GM12878 (cell line): ENCODE data around the gene CAMKMT. TPM values are rescaled to one million over a fixed set of nuclear protein-coding genes. Genes with fewer than 3 reads are reported as not detected.
A peak's percentile ranks its signal among the peaks of the same experiment; 100 is the strongest.

Source experiments
- ATAC-seq: fragments of 200-7000 bp; cut with Tn5 transposase; 3 replicates; pipeline ENCODE4 v1.9.1; 2020; ENCODE audit warnings: mild to moderate bottlenecking, moderate library complexity
- BruUV-seq: library from RNA; stranded (reverse); fragments of 400-500 nt; replicated peaks from 2 replicates; lab custom pipeline; 2021; lab: Mats Ljungman, UMichigan
- CTCF ChIA-PET: fragments of 300-600 bp; sonication (Branson Sonifier 250); formaldehyde crosslinking; extraction: SDS; loops from one replicate; lab custom pipeline; 2021; ENCODE audit warnings: inconsistent platforms; lab: Yijun Ruan, JAX
- POLR2A ChIA-PET: fragments of 350-600 bp; formaldehyde crosslinking; extraction: SDS; loops from one replicate; lab custom pipeline; 2021; ENCODE audit warnings: inconsistent platforms; lab: Charles Lee
- RAD21 ChIA-PET: fragments of 300-600 bp; sonication (Branson Sonifier 250); formaldehyde crosslinking; loops from one replicate; lab custom pipeline; 2023; ENCODE audit warnings: antibody characterized with exemption; ENCODE audit not compliant: unreplicated experiment; lab: Charles Lee
- SMC1A ChIA-PET: fragments of 300-600 bp; sonication (Branson Sonifier 250); formaldehyde crosslinking; loops from one replicate; lab custom pipeline; 2023; ENCODE audit not compliant: unreplicated experiment, uncharacterized antibody; lab: Charles Lee
- DNase-seq: peaks from one replicate; pipeline ENCODE4 v3.0.0-alpha.2; 2011; ENCODE audit warnings: low read depth, low spot score
- FAIRE-seq: peaks from 3 replicates; lab custom pipeline; 2011; peaks lifted over from hg19 to GRCh38; lab: Jason Lieb, UNC
- H2AFZ ChIP-seq: 2 replicates; pipeline ENCODE4 v1.6.0; 2011; ENCODE audit warnings: low read depth, low read length, control low read depth; ENCODE audit not compliant: control insufficient read depth
- H3K27ac ChIP-seq: 2 replicates; pipeline ENCODE4 v1.5.1; 2011; ENCODE audit warnings: control low read depth; ENCODE audit not compliant: control insufficient read depth, insufficient read depth
- H3K27me3 ChIP-seq, 2 experiments: replicated peaks in 1 of 2; 2 replicates each; pipeline versions ENCODE4 v1.6.0 to v1.6.1; 2011; ENCODE audit warnings: low read length in 1 of 2; ENCODE audit not compliant: control insufficient read depth in 2 of 2, insufficient read depth in 2 of 2
- H3K36me3 ChIP-seq, 2 experiments: 2 replicates each; pipeline ENCODE4 v1.5.1; 2011; ENCODE audit warnings: low read length in 1 of 2; ENCODE audit not compliant: control insufficient read depth in 2 of 2, insufficient read depth in 2 of 2
- H3K4me1 ChIP-seq: 2 replicates; pipeline ENCODE4 v1.6.1; 2011; ENCODE audit warnings: mild to moderate bottlenecking, low read length, moderate library complexity, mixed read lengths; ENCODE audit not compliant: control insufficient read depth, insufficient read depth
- H3K4me2 ChIP-seq: 2 replicates; pipeline ENCODE4 v1.6.0; 2011; ENCODE audit warnings: control low read depth; ENCODE audit not compliant: control insufficient read depth, insufficient read depth
- H3K4me3 ChIP-seq: fragments of 200-600 bp; sonication (generic); 2 replicates; pipeline ENCODE4 v1.5.1; 2016
- H3K79me2 ChIP-seq: 2 replicates; pipeline ENCODE4 v1.6.0; 2011; ENCODE audit warnings: low read length; ENCODE audit not compliant: control insufficient read depth, insufficient read depth
- H3K9ac ChIP-seq: 2 replicates; pipeline ENCODE4 v1.8.0; 2011; ENCODE audit warnings: low read length, control low read depth, mixed read lengths; ENCODE audit not compliant: control insufficient read depth, insufficient read depth
- H3K9me3 ChIP-seq: replicated peaks from 3 replicates; pipeline ENCODE4 v1.5.1; 2011; ENCODE audit warnings: mild to moderate bottlenecking, low read length; ENCODE audit not compliant: control insufficient read depth, insufficient read depth
- H4K20me1 ChIP-seq: 2 replicates; pipeline ENCODE4 v1.6.0; 2011; ENCODE audit not compliant: control insufficient read depth, insufficient read depth
- PAX8 ChIP-seq: fragments of 450-650 bp; IDR thresholded peaks from 2 replicates; pipeline ENCODE4 v1.6.1; 2017; ENCODE audit warnings: mild to moderate bottlenecking, moderate library complexity
- TCF3 ChIP-seq: IDR thresholded peaks from 2 replicates; pipeline ENCODE4 v1.6.1; 2012; ENCODE audit warnings: low read depth, mild to moderate bottlenecking, low read length, borderline replicate concordance; ENCODE audit not compliant: insufficient read depth
- ZBTB11 ChIP-seq: fragments of 450-650 bp; formaldehyde crosslinking; IDR thresholded peaks from 2 replicates; pipeline ENCODE4 v1.5.0; 2022; ENCODE audit warnings: mild to moderate bottlenecking, missing genetic modification characterization
- WGBS: methylation state at CpG from one replicate; pipeline ENCODE4 v1.1.6; 2016; ENCODE audit warnings: low lambda C conversion rate; ENCODE audit not compliant: insufficient replicate concordance, insufficient coverage; ENCODE audit errors: missing lambda C conversion rate; 5-methylcytosine and 5-hydroxymethylcytosine counted together
- in situ Hi-C: fragments of 300-500 bp; cut with MboI; formaldehyde crosslinking; loops from 9 replicates; pipeline ENCODE4 v1.14.3; 2018; ENCODE audit warnings: mixed read lengths
- intact Hi-C: fragments of 100-400 bp; cut with micrococcal nuclease; formaldehyde crosslinking; loops from one replicate; pipeline ENCODE4 v1.14.2; 2022; ENCODE audit not compliant: unreplicated experiment
- polyA plus RNA-seq, 11 experiments: library from polyadenylated mRNA; depleted of rRNA in 4 of 11; unstranded in 6 of 11; stranded (reverse) in 5 of 11; fragments of >200 nt; fragmentation: Nextera tagmentation in 4 of 11; fragmentation: Illumina TruSeq in 1 of 11; extraction: Ambion mirVana in 4 of 11; extraction: Trizol in 1 of 11; gene quantifications; 1 replicate in 1 of 11; 2 replicates in 10 of 11; pipeline versions ENCODE4 v1.2.1 to v1.2.3, GENCODE V29; 2011 to 2016; ENCODE audit warnings: inconsistent platforms in 2 of 11, missing spikeins in 2 of 11, low read depth in 1 of 11
- total RNA-seq, 4 experiments: library from RNA; depleted of rRNA in 3 of 4; stranded (reverse); fragments of >200 nt in 3 of 4; fragmentation: Illumina TruSeq in 1 of 4; extraction: Trizol in 1 of 4; gene quantifications; 2 replicates each; pipeline versions ENCODE4 v1.2.1 to v1.2.3, GENCODE V29; 2013 to 2021
- TF ChIP-seq, protein P1 (sequence below): IDR thresholded peaks from 2 replicates; pipeline ENCODE4 v1.6.1; 2011; ENCODE audit warnings: borderline replicate concordance, low read depth, mild to moderate bottlenecking, moderate library complexity, low read length; ENCODE audit not compliant: insufficient read depth, poor library complexity, severe bottlenecking

CAMKMT gene
- total and polyA plus RNA-seq, 10 of the 15 experiments (the other 5 are each of a cell fraction or from before 2014, with no cell fraction given): 2.7 to 16.0 (median 11.8) TPM

- BruUV-seq: no TSS peak
- Histone ChIP-seq H4K20me1 (no peaks in the 10 kb centered on the region), H3K9ac (no peak overlapping the region), H3K4me1 (peaks cover 11% of the 10 kb centered on the region; the same call in 1 of the 2 replicates), H3K79me2 (no peaks in the 10 kb centered on the region), H3K27me3 (no peaks in the 10 kb centered on the region), H3K9me3 (no peaks in the 10 kb centered on the region), H3K4me2 (peak overlapping the region; percentile 78), H3K27ac (peak overlapping the region; percentile 63; the same call in 1 of the 2 replicates), H3K36me3 (no peaks in the 10 kb centered on the region), H2AFZ (peak overlapping the region; percentile 58), H3K4me3 (peak overlapping the region; percentile 21; the same call in 1 of the 2 replicates)
- TF ChIP-seq TCF3 (no peak), PAX8 (0 out of 2 replicates have a peak, but pooled peaks have one; percentile 47)
- WGBS: 83% methylated on average over 6 of the region's 6 CpGs
- RAD21 ChIA-PET: interaction anchor here (0.6 to 2.6 kb wide), 22 partner anchors 9 to 376 kb away, joined by 3 to 41 read pairs (median 4); no protein-coding TSS in a partner anchor
- POLR2A ChIA-PET: interaction anchor here (0.5 to 1.7 kb wide), 10 partner anchors 13 to 309 kb away, joined by 3 to 7 read pairs (median 4); no protein-coding TSS in a partner anchor
- SMC1A ChIA-PET: interaction anchor here (0.7 to 7.4 kb wide), 23 partner anchors 8 to 375 kb away, joined by 3 to 57 read pairs (median 7); no protein-coding TSS in a partner anchor
- DNase-seq (no peak), FAIRE-seq (no peak), ATAC-seq (peak; percentile 55)
- intact Hi-C loops: loop anchor here (10.0 kb wide), 1 partner anchor 256 kb away; no protein-coding TSS in a partner anchor
- in situ Hi-C loops: no loop called here
- CTCF ChIA-PET: interaction anchor here (0.6 to 5.3 kb wide), 14 partner anchors 11 to 498 kb away, joined by 3 to 30 read pairs (median 6); no protein-coding TSS in a partner anchor
Measured at GRCh38 chr2:44579115-44579836, 217.5 kb downstream of the CAMKMT start.

DNA sequence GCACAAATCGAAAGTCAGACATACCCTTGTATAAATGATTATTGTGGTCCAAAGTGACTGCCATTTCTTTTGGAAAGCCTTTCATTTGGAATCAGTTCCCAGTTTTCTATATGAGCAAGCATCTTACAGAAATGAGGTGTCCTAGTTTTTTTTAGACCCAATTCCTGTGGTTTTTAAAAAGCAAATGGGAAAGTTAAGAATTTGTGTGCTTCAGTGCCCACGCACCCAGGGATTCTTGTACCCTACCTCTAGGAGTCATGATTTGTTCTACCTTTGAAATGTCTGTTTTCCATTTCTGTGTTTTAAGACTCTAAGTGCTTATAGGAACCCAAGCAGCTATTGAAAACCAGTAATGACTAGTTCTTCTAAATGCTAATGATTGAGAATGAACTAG is 218.1 kb downstream of the CAMKMT start:
- ATAC-seq (no peak), DNase-seq (no peak), FAIRE-seq (no peak)
- POLR2A ChIA-PET: interaction anchor here (0.9 to 1.7 kb wide), 8 partner anchors 13 to 74 kb away, joined by 3 to 7 read pairs (median 4); no protein-coding TSS in a partner anchor
- RAD21 ChIA-PET: interaction anchor here (1.0 to 2.6 kb wide), 17 partner anchors 9 to 375 kb away, joined by 3 to 41 read pairs (median 5); no protein-coding TSS in a partner anchor
- Histone ChIP-seq H3K27me3 (no peaks in the 10 kb centered on the region), H3K9me3 (no peaks in the 10 kb centered on the region), H3K4me3 (no peak overlapping the region), H3K9ac (no peak overlapping the region), H2AFZ (no peak overlapping the region), H3K27ac (no peak overlapping the region), H3K4me1 (peaks cover 11% of the 10 kb centered on the region; the same call in 1 of the 2 replicates), H3K36me3 (no peaks in the 10 kb centered on the region), H4K20me1 (no peaks in the 10 kb centered on the region), H3K4me2 (peak overlapping the region; percentile 78), H3K79me2 (no peaks in the 10 kb centered on the region)
- intact Hi-C loops (loop anchor here (10.0 kb wide), 1 partner anchor 255 kb away; no protein-coding TSS in a partner anchor), in situ Hi-C loops (no loop called here)
- WGBS: 100% methylated on average over 2 of the region's 2 CpGs
- BruUV-seq: no TSS peak
- CTCF ChIA-PET: interaction anchor here (1.8 to 5.3 kb wide), 5 partner anchors 12 to 100 kb away, joined by 7 to 30 read pairs (median 12); no protein-coding TSS in a partner anchor
- SMC1A ChIA-PET: interaction anchor here (0.6 to 7.4 kb wide), 18 partner anchors 12 to 256 kb away, joined by 3 to 57 read pairs (median 12); no protein-coding TSS in a partner anchor
- no peak for TF ChIP-seq ZBTB11 (CRISPR knock-in tag)
- TF ChIP-seq, protein P1, sequence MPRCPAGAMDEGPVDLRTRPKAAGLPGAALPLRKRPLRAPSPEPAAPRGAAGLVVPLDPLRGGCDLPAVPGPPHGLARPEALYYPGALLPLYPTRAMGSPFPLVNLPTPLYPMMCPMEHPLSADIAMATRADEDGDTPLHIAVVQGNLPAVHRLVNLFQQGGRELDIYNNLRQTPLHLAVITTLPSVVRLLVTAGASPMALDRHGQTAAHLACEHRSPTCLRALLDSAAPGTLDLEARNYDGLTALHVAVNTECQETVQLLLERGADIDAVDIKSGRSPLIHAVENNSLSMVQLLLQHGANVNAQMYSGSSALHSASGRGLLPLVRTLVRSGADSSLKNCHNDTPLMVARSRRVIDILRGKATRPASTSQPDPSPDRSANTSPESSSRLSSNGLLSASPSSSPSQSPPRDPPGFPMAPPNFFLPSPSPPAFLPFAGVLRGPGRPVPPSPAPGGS: no peak
